GM23338 (cell line): Measurements from ENCODE around the gene TBC1D17.

Experiments used
- CREB1 ChIP-seq: fragments of 250-450 bp; sonication (Bioruptor Pico); IDR thresholded peaks from 2 replicates; pipeline ENCODE4 v1.5.0; 2020; ENCODE audit warnings: low read depth, mild to moderate bottlenecking, moderate library complexity
- CTCF ChIP-seq, 2 experiments: fragments of 200-600 bp in 1 of 2; sonication (generic) in 1 of 2; conservative IDR thresholded peaks; 2 replicates each; pipeline versions ENCODE4 v1.5.1 to v1.6.1; 2016 to 2017; ENCODE audit warnings: antibody characterized with exemption in 2 of 2, low read depth in 2 of 2, mild to moderate bottlenecking in 2 of 2, moderate library complexity in 1 of 2
- EZH2 ChIP-seq: fragments of 200-600 bp; sonication (generic); IDR thresholded peaks from one replicate; pipeline ENCODE4 v1.8.0; 2017; ENCODE audit warnings: antibody characterized with exemption, mild to moderate bottlenecking, low read depth; ENCODE audit not compliant: unreplicated experiment
- EZH2phosphoT487 ChIP-seq: fragments of 200-600 bp; sonication (generic); IDR thresholded peaks from one replicate; pipeline ENCODE4 v1.8.1; 2018; ENCODE audit warnings: antibody characterized with exemption; ENCODE audit not compliant: unreplicated experiment
- STAT1 ChIP-seq: IDR thresholded peaks from one replicate; pipeline ENCODE4 v1.6.1; 2016; ENCODE audit warnings: antibody characterized with exemption; ENCODE audit not compliant: unreplicated experiment
- ZNF331 ChIP-seq: fragments of 250-450 bp; sonication (Bioruptor Pico); IDR thresholded peaks from 2 replicates; pipeline ENCODE4 v1.5.0; 2020; ENCODE audit warnings: low read depth, mild to moderate bottlenecking, moderate library complexity

- TF ChIP-seq CTCF (conservative IDR thresholded peaks at IDR 0.05; ENCODE audit: low read depth in 2 of 2) (no peak; a peak in 1 of 4 replicates), EZH2 (no peak), CREB1 (CRISPR knock-in tag) (no peak), EZH2phosphoT487 (no peak), ZNF331 (CRISPR knock-in tag) (no peak), STAT1 (no peak)
These were observed 36.2 kb downstream of the TBC1D17 start for GRCh38 chr19:49913720-49914119.
